Measurements from ENCODE around the gene CLCN2. TPM values are rescaled to one million over a fixed set of nuclear protein-coding genes. Genes with fewer than 3 reads are reported as not detected.

Gene CLCN2
- total and polyA plus RNA-seq, 2 donors (not counting 1 experiment from before 2014, with no cell fraction given), result 0.93 to 3.1 TPM

- no peaks in the 10 kb centered on the region for H3K9me3 ChIP-seq (ENCODE audit: control insufficient read depth, insufficient read depth, low read depth, low read length)
- peaks cover 22% of the 10 kb centered on the region for H3K4me1 ChIP-seq (ENCODE audit: control insufficient read depth, extremely low read depth, insufficient read depth, low read length)
- H3K36me3 ChIP-seq (ENCODE audit: control insufficient read depth, insufficient read depth, low read length), result peaks cover 59% of the 10 kb centered on the region
- H3K27me3 ChIP-seq (ENCODE audit: control insufficient read depth, insufficient read depth, low read length), result no peaks in the 10 kb centered on the region
- H3K4me3 ChIP-seq (replicated peaks in 1 of 4; ENCODE audit: control extremely low read depth in 1 of 4, insufficient read depth in 1 of 4, low read depth in 3 of 4, low read length in 4 of 4), result no peak overlapping the region
- H3K4me2 ChIP-seq (ENCODE audit: extremely low read depth, insufficient read depth, low read length), result no peak overlapping the region
- peaks cover 88% of the 10 kb centered on the region for H3K79me2 ChIP-seq (ENCODE audit: control insufficient read depth, insufficient read depth, low read length)
- H4K20me1 ChIP-seq (ENCODE audit: control insufficient read depth, extremely low read depth, insufficient read depth, low read length), result peaks cover 3% of the 10 kb centered on the region
- H3K9ac ChIP-seq (ENCODE audit: insufficient read depth, low read length), result no peak overlapping the region
- TF ChIP-seq CTCF (conservative IDR thresholded peaks at IDR 0.05 in 1 of 2, IDR thresholded peaks at IDR 0.05 in 1 of 2; ENCODE audit: low read depth in 1 of 2, low read length in 2 of 2) (no peak), EZH2 (IDR thresholded peaks at IDR 0.05; ENCODE audit: low read length, missing control alignments) (no peak)
- DNase-seq (ENCODE audit: low read depth in 2 of 2), result no peak
- no peak overlapping the region for H3K27ac ChIP-seq (ENCODE audit: insufficient read depth, low read length)
- no peak overlapping the region for H2AFZ ChIP-seq (ENCODE audit: low read length)
Measured at GRCh38 chr3:184321666-184322065, 39.7 kb downstream of the CLCN2 start.

GRCh38 chr3:184320104-184320445 is 41.3 kb downstream of the CLCN2 start:
- no peaks in the 10 kb centered on the region for H3K9me3 ChIP-seq (ENCODE audit: control insufficient read depth, insufficient read depth, low read depth, low read length)
- H2AFZ ChIP-seq (ENCODE audit: low read length), result no peak overlapping the region
- H3K9ac ChIP-seq (ENCODE audit: insufficient read depth, low read length), result peak overlapping the region; percentile 10
- peak overlapping the region; percentile 12 to 41 (median 30) for H3K4me3 ChIP-seq (replicated peaks in 1 of 4; ENCODE audit: control extremely low read depth in 1 of 4, insufficient read depth in 1 of 4, low read depth in 3 of 4, low read length in 4 of 4)
- peaks cover 4% of the 10 kb centered on the region for H4K20me1 ChIP-seq (ENCODE audit: control insufficient read depth, extremely low read depth, insufficient read depth, low read length)
- H3K4me2 ChIP-seq (ENCODE audit: extremely low read depth, insufficient read depth, low read length), result peak overlapping the region; percentile 67
- peak; percentile 96 to 97 for DNase-seq (ENCODE audit: low read depth in 2 of 2)
- TF ChIP-seq CTCF (conservative IDR thresholded peaks at IDR 0.05 in 1 of 2, IDR thresholded peaks at IDR 0.05 in 1 of 2; ENCODE audit: low read depth in 1 of 2, low read length in 2 of 2) (no peak), EZH2 (IDR thresholded peaks at IDR 0.05; ENCODE audit: low read length, missing control alignments) (no peak)
- peaks cover 93% of the 10 kb centered on the region for H3K79me2 ChIP-seq (ENCODE audit: control insufficient read depth, insufficient read depth, low read length)
- peak overlapping the region; percentile 73 for H3K27ac ChIP-seq (ENCODE audit: insufficient read depth, low read length)
- H3K4me1 ChIP-seq (ENCODE audit: control insufficient read depth, extremely low read depth, insufficient read depth, low read length), result peaks cover 23% of the 10 kb centered on the region
- peaks cover 53% of the 10 kb centered on the region for H3K36me3 ChIP-seq (ENCODE audit: control insufficient read depth, insufficient read depth, low read length)
- H3K27me3 ChIP-seq (ENCODE audit: control insufficient read depth, insufficient read depth, low read length), result no peaks in the 10 kb centered on the region

- DNase-seq (ENCODE audit: low read depth in 2 of 2), result no peak
- Histone ChIP-seq H3K79me2 (ENCODE audit: control insufficient read depth, insufficient read depth, low read length) (peaks cover 74% of the 10 kb centered on the region), H3K4me2 (ENCODE audit: extremely low read depth, insufficient read depth, low read length) (peak overlapping the region; percentile 95), H2AFZ (ENCODE audit: low read length) (no peak overlapping the region), H3K4me1 (ENCODE audit: control insufficient read depth, extremely low read depth, insufficient read depth, low read length) (peaks cover 23% of the 10 kb centered on the region), H3K9me3 (ENCODE audit: control insufficient read depth, insufficient read depth, low read depth, low read length) (no peaks in the 10 kb centered on the region), H3K27me3 (ENCODE audit: control insufficient read depth, insufficient read depth, low read length) (no peaks in the 10 kb centered on the region), H3K27ac (ENCODE audit: insufficient read depth, low read length) (no peak overlapping the region), H3K36me3 (ENCODE audit: control insufficient read depth, insufficient read depth, low read length) (peaks cover 29% of the 10 kb centered on the region), H3K9ac (ENCODE audit: insufficient read depth, low read length) (no peak overlapping the region), H4K20me1 (ENCODE audit: control insufficient read depth, extremely low read depth, insufficient read depth, low read length) (peaks cover 4% of the 10 kb centered on the region), H3K4me3 (replicated peaks in 1 of 4; ENCODE audit: control extremely low read depth in 1 of 4, insufficient read depth in 1 of 4, low read depth in 3 of 4, low read length in 4 of 4) (peak overlapping the region; percentile 90 to 98 (median 95))
- TF ChIP-seq EZH2 (IDR thresholded peaks at IDR 0.05; ENCODE audit: low read length, missing control alignments), result no peak
- TF ChIP-seq CTCF (conservative IDR thresholded peaks at IDR 0.05 in 1 of 2, IDR thresholded peaks at IDR 0.05 in 1 of 2; ENCODE audit: low read depth in 1 of 2, low read length in 2 of 2), result no peak
Measured at GRCh38 chr3:184317201-184317600, 44.2 kb downstream of the CLCN2 start.

Measured in fibroblast of lung (primary cell).